ENCODE data around the gene TMCC1.
"Not testable (repeated sequence)": the region's sequence is repeated elsewhere in the genome, so short reads cannot be mapped to it uniquely, and the experiment has no call there.

Gene TMCC1

DNA sequence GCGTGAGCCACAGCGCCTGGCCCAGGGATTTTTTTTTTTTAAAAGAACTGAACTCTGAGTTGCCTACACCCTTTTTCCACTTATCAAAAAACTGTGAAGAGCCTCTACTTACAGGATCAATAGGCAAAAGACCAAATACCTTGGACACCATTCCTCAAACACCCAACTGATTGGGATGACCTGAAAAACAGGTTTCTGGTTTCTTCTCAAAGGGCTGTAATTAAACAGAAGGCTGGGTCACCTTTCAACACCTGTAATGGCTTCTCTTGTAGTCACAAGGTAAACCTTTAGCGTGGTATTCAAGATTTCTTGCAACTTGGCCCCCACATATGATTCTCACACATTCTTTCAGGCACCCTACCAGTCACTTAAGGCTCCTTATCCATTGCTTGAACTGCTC lies 248.7 kb downstream of the TMCC1 start:
- H3K4me3 ChIP-seq (ENCODE audit: low read length): no peak overlapping the region
- DNase-seq (ENCODE audit: low read depth): no peak
- H3K9me3 ChIP-seq (ENCODE audit: control insufficient read depth, low read length): no peaks in the 10 kb centered on the region

DNA sequence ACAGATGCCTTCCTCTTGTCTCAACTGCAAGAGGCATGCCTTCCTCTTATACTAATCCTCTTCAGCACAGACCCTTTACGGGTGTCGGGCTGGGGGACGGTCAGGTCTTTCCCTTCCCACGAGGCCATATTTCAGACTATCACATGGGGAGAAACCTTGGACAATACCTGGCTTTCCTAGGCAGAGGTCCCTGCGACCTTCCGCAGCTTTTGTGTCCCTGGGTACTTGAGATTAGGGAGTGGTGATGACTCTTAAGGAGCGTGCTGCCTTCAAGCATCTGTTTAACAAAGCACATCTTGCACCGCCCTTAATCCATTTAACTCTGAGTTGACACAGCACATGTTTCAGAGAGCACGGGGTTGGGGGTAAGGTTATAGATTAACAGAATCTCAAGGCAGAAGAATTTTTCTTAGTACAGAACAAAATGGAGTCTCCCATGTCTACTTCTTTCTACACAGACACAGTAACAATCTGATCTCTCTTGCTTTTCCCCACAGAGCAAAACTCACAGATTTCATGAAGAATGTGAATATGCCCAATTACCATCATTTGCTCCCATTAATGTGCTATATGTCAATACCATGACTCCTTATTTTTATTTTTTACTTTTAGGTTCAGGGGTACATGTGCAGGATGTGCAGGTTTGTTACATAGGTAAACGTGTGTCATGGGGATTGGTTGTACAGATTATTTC lies 251.8 kb downstream of the TMCC1 start:
- not testable (repeated sequence) for H3K4me3 ChIP-seq (ENCODE audit: low read length); H3K9me3 ChIP-seq (ENCODE audit: control insufficient read depth, low read length); H3K27me3 ChIP-seq (replicated peaks; ENCODE audit: control insufficient read depth, insufficient read depth, low read length); H3K9ac ChIP-seq (ENCODE audit: low read length); H3K4me1 ChIP-seq (ENCODE audit: control insufficient read depth, insufficient read depth, low read length); H3K36me3 ChIP-seq (ENCODE audit: control insufficient read depth, insufficient read depth, low read length, severe bottlenecking); DNase-seq (ENCODE audit: low read depth)

More for the DNA sequence above, 248.7 kb downstream of the TMCC1 start:
- peaks cover 7% of the 10 kb centered on the region for H3K4me1 ChIP-seq (ENCODE audit: control insufficient read depth, insufficient read depth, low read length)
- H3K36me3 ChIP-seq (ENCODE audit: control insufficient read depth, insufficient read depth, low read length, severe bottlenecking): peaks cover 4% of the 10 kb centered on the region
- no peak overlapping the region for H3K9ac ChIP-seq (ENCODE audit: low read length)
- no peaks in the 10 kb centered on the region for H3K27me3 ChIP-seq (replicated peaks; ENCODE audit: control insufficient read depth, insufficient read depth, low read length)

GRCh38 chr3:129640985-129641384 lies 252.5 kb downstream of the TMCC1 start:
- H3K4me1 ChIP-seq (ENCODE audit: control insufficient read depth, insufficient read depth, low read length); H3K9me3 ChIP-seq (ENCODE audit: control insufficient read depth, low read length); H3K36me3 ChIP-seq (ENCODE audit: control insufficient read depth, insufficient read depth, low read length, severe bottlenecking); H3K4me3 ChIP-seq (ENCODE audit: low read length); DNase-seq (ENCODE audit: low read depth); H3K9ac ChIP-seq (ENCODE audit: low read length); H3K27me3 ChIP-seq (replicated peaks; ENCODE audit: control insufficient read depth, insufficient read depth, low read length): not testable (repeated sequence)

DNA sequence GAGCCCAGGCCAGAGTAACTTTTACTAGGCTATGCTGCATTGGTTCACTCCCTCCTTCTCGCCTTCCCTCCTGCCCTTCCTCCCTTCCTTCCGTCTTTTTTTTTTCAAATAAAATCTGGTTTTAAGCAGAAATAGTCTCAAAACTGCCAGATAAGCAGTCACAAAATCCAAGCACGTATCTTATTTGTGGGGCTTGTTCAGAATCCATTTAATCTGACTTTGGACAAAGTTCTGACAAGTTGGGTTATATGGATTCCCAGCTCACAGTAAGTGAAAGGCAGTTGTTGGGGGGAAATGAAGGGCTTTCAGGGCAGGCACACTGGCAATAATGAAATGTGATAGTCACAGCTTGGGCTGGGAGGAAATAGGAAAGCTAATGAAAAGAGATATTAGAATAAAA lies 255.0 kb downstream of the TMCC1 start:
- DNase-seq (ENCODE audit: low read depth): no peak
- Histone ChIP-seq H3K27me3 (replicated peaks; ENCODE audit: control insufficient read depth, insufficient read depth, low read length) (no peaks in the 10 kb centered on the region), H3K4me3 (ENCODE audit: low read length) (no peak overlapping the region), H3K9me3 (ENCODE audit: control insufficient read depth, low read length) (no peaks in the 10 kb centered on the region), H3K4me1 (ENCODE audit: control insufficient read depth, insufficient read depth, low read length) (no peaks in the 10 kb centered on the region), H3K9ac (ENCODE audit: low read length) (no peak overlapping the region), H3K36me3 (ENCODE audit: control insufficient read depth, insufficient read depth, low read length, severe bottlenecking) (no peaks in the 10 kb centered on the region)

DNA sequence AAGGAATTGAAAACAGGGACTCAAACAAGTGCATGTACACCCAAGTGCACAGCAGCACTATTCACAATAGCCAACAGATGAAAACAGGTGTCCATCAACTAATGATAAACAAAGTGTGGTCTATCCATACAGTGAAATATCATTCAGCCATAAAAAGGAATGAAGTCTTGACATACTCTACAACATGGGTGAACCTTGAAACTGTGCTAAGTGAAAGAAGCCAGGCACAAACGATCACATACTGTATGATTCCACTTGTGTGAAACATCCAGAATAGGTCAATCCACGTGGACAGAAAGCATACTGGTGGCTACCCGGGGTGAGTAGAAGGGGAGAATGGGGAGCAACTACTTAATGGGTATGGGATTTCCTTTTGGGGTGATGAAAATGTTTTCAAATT lies 257.4 kb downstream of the TMCC1 start:
- no peaks in the 10 kb centered on the region for H3K27me3 ChIP-seq (replicated peaks; ENCODE audit: control insufficient read depth, insufficient read depth, low read length)
- no peak for DNase-seq (ENCODE audit: low read depth)
- H3K4me1 ChIP-seq (ENCODE audit: control insufficient read depth, insufficient read depth, low read length): no peaks in the 10 kb centered on the region
- H3K4me3 ChIP-seq (ENCODE audit: low read length): no peak overlapping the region
- no peak overlapping the region for H3K9ac ChIP-seq (ENCODE audit: low read length)
- no peaks in the 10 kb centered on the region for H3K36me3 ChIP-seq (ENCODE audit: control insufficient read depth, insufficient read depth, low read length, severe bottlenecking)
- H3K9me3 ChIP-seq (ENCODE audit: control insufficient read depth, low read length): no peaks in the 10 kb centered on the region

- Histone ChIP-seq H3K4me1 (ENCODE audit: control insufficient read depth, insufficient read depth, low read length) (no peaks in the 10 kb centered on the region), H3K9me3 (ENCODE audit: control insufficient read depth, low read length) (no peaks in the 10 kb centered on the region), H3K9ac (ENCODE audit: low read length) (no peak overlapping the region), H3K36me3 (ENCODE audit: control insufficient read depth, insufficient read depth, low read length, severe bottlenecking) (no peaks in the 10 kb centered on the region), H3K4me3 (ENCODE audit: low read length) (no peak overlapping the region), H3K27me3 (replicated peaks; ENCODE audit: control insufficient read depth, insufficient read depth, low read length) (no peaks in the 10 kb centered on the region)
- no peak for DNase-seq (ENCODE audit: low read depth)
These were observed 257.9 kb downstream of the TMCC1 start for GRCh38 chr3:129635656-129636055.

- no peak for DNase-seq (ENCODE audit: low read depth)
- Histone ChIP-seq H3K9me3 (ENCODE audit: control insufficient read depth, low read length) (no peaks in the 10 kb centered on the region), H3K4me3 (ENCODE audit: low read length) (no peak overlapping the region), H3K4me1 (ENCODE audit: control insufficient read depth, insufficient read depth, low read length) (peaks cover 2% of the 10 kb centered on the region), H3K36me3 (ENCODE audit: control insufficient read depth, insufficient read depth, low read length, severe bottlenecking) (no peaks in the 10 kb centered on the region), H3K27me3 (replicated peaks; ENCODE audit: control insufficient read depth, insufficient read depth, low read length) (no peaks in the 10 kb centered on the region), H3K9ac (ENCODE audit: low read length) (no peak overlapping the region)
These were observed 259.6 kb downstream of the TMCC1 start for GRCh38 chr3:129633751-129634481.

DNA sequence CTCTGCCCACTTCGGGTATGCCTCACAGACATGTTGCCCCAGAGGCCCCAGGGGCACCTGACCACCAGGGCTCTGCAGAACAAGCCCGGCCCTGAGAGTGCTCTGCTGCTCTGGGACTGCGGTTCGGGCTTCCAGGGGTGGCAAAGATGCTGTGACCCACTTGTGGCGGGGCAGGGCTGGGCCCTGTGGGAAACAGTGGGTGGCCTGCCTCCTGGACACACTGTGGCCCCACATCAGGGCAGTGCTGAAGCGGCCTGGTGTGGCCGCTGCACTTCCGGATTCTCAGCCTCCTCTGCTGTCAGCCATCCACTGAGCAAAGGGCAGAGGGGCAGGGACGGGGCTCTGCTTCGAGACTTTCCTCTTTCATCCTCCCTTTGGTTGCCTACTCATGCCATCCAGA lies 260.5 kb downstream of the TMCC1 start:
- no peak for DNase-seq (ENCODE audit: low read depth)
- no peak overlapping the region for H3K4me3 ChIP-seq (ENCODE audit: low read length)
- no peaks in the 10 kb centered on the region for H3K9me3 ChIP-seq (ENCODE audit: control insufficient read depth, low read length)
- no peaks in the 10 kb centered on the region for H3K36me3 ChIP-seq (ENCODE audit: control insufficient read depth, insufficient read depth, low read length, severe bottlenecking)
- no peaks in the 10 kb centered on the region for H3K27me3 ChIP-seq (replicated peaks; ENCODE audit: control insufficient read depth, insufficient read depth, low read length)
- peaks cover 8% of the 10 kb centered on the region for H3K4me1 ChIP-seq (ENCODE audit: control insufficient read depth, insufficient read depth, low read length)
- H3K9ac ChIP-seq (ENCODE audit: low read length): no peak overlapping the region

GRCh38 chr3:129632556-129632955 lies 261.0 kb downstream of the TMCC1 start:
- Histone ChIP-seq H3K9ac (ENCODE audit: low read length) (no peak overlapping the region), H3K9me3 (ENCODE audit: control insufficient read depth, low read length) (no peaks in the 10 kb centered on the region), H3K36me3 (ENCODE audit: control insufficient read depth, insufficient read depth, low read length, severe bottlenecking) (no peaks in the 10 kb centered on the region), H3K4me1 (ENCODE audit: control insufficient read depth, insufficient read depth, low read length) (peaks cover 12% of the 10 kb centered on the region), H3K27me3 (replicated peaks; ENCODE audit: control insufficient read depth, insufficient read depth, low read length) (no peaks in the 10 kb centered on the region), H3K4me3 (ENCODE audit: low read length) (no peak overlapping the region)
- no peak for DNase-seq (ENCODE audit: low read depth)

DNA sequence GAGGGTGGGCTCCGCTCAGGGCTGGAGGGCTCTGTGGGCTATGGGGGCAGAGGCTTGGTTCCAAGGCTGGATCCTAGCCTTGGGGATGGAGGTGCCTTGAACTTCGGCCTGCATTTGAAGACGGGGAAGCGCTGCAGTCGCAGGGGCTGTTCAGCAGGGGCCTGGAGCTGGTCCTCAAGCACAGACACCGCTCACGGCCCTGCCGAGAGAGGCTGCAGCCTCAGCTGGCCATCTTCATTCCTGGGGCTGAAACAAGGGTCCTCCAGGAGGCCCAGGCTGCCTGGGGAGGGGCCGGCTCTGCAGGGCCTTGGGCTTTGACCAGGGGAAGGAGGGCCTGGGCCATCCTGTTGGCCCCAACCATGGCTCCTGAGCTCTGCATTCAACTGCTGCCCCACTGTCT lies 261.5 kb downstream of the TMCC1 start:
- peaks cover 16% of the 10 kb centered on the region for H3K4me1 ChIP-seq (ENCODE audit: control insufficient read depth, insufficient read depth, low read length)
- H3K36me3 ChIP-seq (ENCODE audit: control insufficient read depth, insufficient read depth, low read length, severe bottlenecking): no peaks in the 10 kb centered on the region
- no peak overlapping the region for H3K9ac ChIP-seq (ENCODE audit: low read length)
- H3K9me3 ChIP-seq (ENCODE audit: control insufficient read depth, low read length): no peaks in the 10 kb centered on the region
- no peaks in the 10 kb centered on the region for H3K27me3 ChIP-seq (replicated peaks; ENCODE audit: control insufficient read depth, insufficient read depth, low read length)
- DNase-seq (ENCODE audit: low read depth): no peak
- H3K4me3 ChIP-seq (ENCODE audit: low read length): no peak overlapping the region

GRCh38 chr3:129629011-129629410 lies 264.5 kb downstream of the TMCC1 start:
- H3K9me3 ChIP-seq (ENCODE audit: control insufficient read depth, low read length): no peaks in the 10 kb centered on the region
- H3K9ac ChIP-seq (ENCODE audit: low read length): peak overlapping the region; percentile 35
- no peaks in the 10 kb centered on the region for H3K36me3 ChIP-seq (ENCODE audit: control insufficient read depth, insufficient read depth, low read length, severe bottlenecking)
- H3K4me1 ChIP-seq (ENCODE audit: control insufficient read depth, insufficient read depth, low read length): peaks cover 39% of the 10 kb centered on the region
- DNase-seq (ENCODE audit: low read depth): no peak
- no peaks in the 10 kb centered on the region for H3K27me3 ChIP-seq (replicated peaks; ENCODE audit: control insufficient read depth, insufficient read depth, low read length)
- no peak overlapping the region for H3K4me3 ChIP-seq (ENCODE audit: low read length)

All from adipocyte (in vitro differentiated cells).